SK-N-SH (cell line): Measurements from ENCODE around the gene FECH. TPM values are rescaled to one million over a fixed set of nuclear protein-coding genes. Genes with fewer than 3 reads are reported as not detected.

Experiments
- CTCF ChIA-PET: fragments of 300-600, 350-600 bp; formaldehyde crosslinking; extraction: SDS; loops from one replicate; lab custom pipeline; 2021; lab: Yijun Ruan, JAX
- POLR2A ChIA-PET: fragments of 350-600 bp; sonication (Branson Sonifier 250); formaldehyde crosslinking; extraction: SDS; loops from one replicate; lab custom pipeline; 2020; ENCODE audit warnings: antibody characterized with exemption, inconsistent platforms; lab: Yijun Ruan, JAX
- DNase-seq: peaks from one replicate; pipeline ENCODE4 v3.0.0; 2012
- H2AFZ ChIP-seq: fragments of 200-600 bp; sonication (generic); 2 replicates; pipeline ENCODE4 v1.8.1; 2016; ENCODE audit warnings: antibody characterized with exemption, mild to moderate bottlenecking, low read depth
- H3F3A ChIP-seq: fragments of 200-600 bp; sonication (generic); replicated peaks from 2 replicates; pipeline ENCODE3; 2016; ENCODE audit warnings: antibody characterized with exemption, mild to moderate bottlenecking; ENCODE audit not compliant: insufficient read depth
- H3K27ac ChIP-seq, 2 experiments: fragments of 200-500 bp in 1 of 2; fragments of 200-600 bp in 1 of 2; sonication (Bioruptor generic) in 1 of 2; sonication (generic), shearing (Covaris generic) in 1 of 2; 2 replicates each; pipeline versions ENCODE4 v1.5.1 to v1.6.1; 2014 to 2016; ENCODE audit warnings: low read depth in 2 of 2, inconsistent platforms in 1 of 2, low read length in 1 of 2, mild to moderate bottlenecking in 1 of 2, mixed read lengths in 1 of 2
- H3K27me3 ChIP-seq: fragments of 200-600 bp; sonication (generic), shearing (Covaris generic); 2 replicates; pipeline ENCODE4 v1.6.1; 2016; ENCODE audit warnings: mixed run types; ENCODE audit not compliant: insufficient read depth
- H3K36me3 ChIP-seq, 2 experiments: fragments of 200-500 bp in 1 of 2; fragments of 200-600 bp in 1 of 2; sonication (Bioruptor generic) in 1 of 2; sonication (generic) in 1 of 2; replicated peaks in 1 of 2; 2 replicates each; pipeline versions ENCODE3 to v1.5.1; 2014 to 2016; ENCODE audit warnings: low read length in 1 of 2, mild to moderate bottlenecking in 1 of 2; ENCODE audit not compliant: insufficient read depth in 2 of 2, control insufficient read depth in 1 of 2
- H3K4me1 ChIP-seq, 2 experiments: fragments of 200-500 bp in 1 of 2; fragments of 200-600 bp in 1 of 2; sonication (Bioruptor generic) in 1 of 2; sonication (generic), shearing (Covaris generic) in 1 of 2; 2 replicates each; pipeline versions ENCODE4 v1.5.1 to v1.6.1; 2014 to 2016; ENCODE audit warnings: low read depth in 1 of 2, low read length in 1 of 2, mixed run types in 1 of 2; ENCODE audit not compliant: insufficient read depth in 2 of 2, control insufficient read depth in 1 of 2
- H3K4me2 ChIP-seq: fragments of 200-600 bp; sonication (generic), shearing (Covaris generic); 2 replicates; pipeline ENCODE4 v1.6.1; 2017; ENCODE audit warnings: mixed run types
- H3K4me3 ChIP-seq, 2 experiments: fragments of 200-500 bp in 1 of 2; fragments of 200-600 bp in 1 of 2; sonication (Bioruptor generic) in 1 of 2; sonication (generic), shearing (Covaris generic) in 1 of 2; 2 replicates each; pipeline versions ENCODE4 v1.5.1 to v1.8.1; 2014 to 2016; ENCODE audit warnings: low read depth in 2 of 2, inconsistent platforms in 1 of 2, low read length in 1 of 2, mild to moderate bottlenecking in 1 of 2, mixed read lengths in 1 of 2, moderate library complexity in 1 of 2
- H3K79me2 ChIP-seq: fragments of 200-600 bp; sonication (generic); 2 replicates; pipeline ENCODE4 v1.8.1; 2017; ENCODE audit warnings: mild to moderate bottlenecking; ENCODE audit not compliant: insufficient read depth
- H3K9ac ChIP-seq: fragments of 200-600 bp; sonication (generic); 2 replicates; pipeline ENCODE4 v1.6.1; 2017; ENCODE audit warnings: mixed run types
- H3K9me2 ChIP-seq: fragments of 200-600 bp; sonication (generic); 2 replicates; pipeline ENCODE4 v1.6.1; 2017; ENCODE audit warnings: mixed run types
- H3K9me3 ChIP-seq: fragments of 200-600 bp; sonication (generic); 2 replicates; pipeline ENCODE4 v1.6.1; 2017; ENCODE audit warnings: mixed run types, mild to moderate bottlenecking, moderate library complexity
- H4K20me1 ChIP-seq: fragments of 200-600 bp; sonication (generic); 2 replicates; pipeline ENCODE4 v1.6.1; 2017; ENCODE audit warnings: mild to moderate bottlenecking, mixed run types; ENCODE audit not compliant: insufficient read depth
- CTCF ChIP-seq: fragments of 200-600 bp; sonication (generic); IDR thresholded peaks from 2 replicates; pipeline ENCODE4 v1.6.1; 2017; ENCODE audit warnings: antibody characterized with exemption, mild to moderate bottlenecking, moderate library complexity
- EZH2phosphoT487 ChIP-seq: fragments of 200-600 bp; sonication (generic); IDR thresholded peaks from 2 replicates; pipeline ENCODE4 v1.6.1; 2017; ENCODE audit warnings: low read depth, mixed run types, mild to moderate bottlenecking, antibody characterized with exemption, moderate library complexity, borderline replicate concordance
- FOXJ3 ChIP-seq: sonication (generic); formaldehyde crosslinking; IDR thresholded peaks from 2 replicates; pipeline ENCODE4 v1.5.1; 2020; ENCODE audit warnings: mild to moderate bottlenecking, missing genetic modification reagents
- FOXM1 ChIP-seq: IDR thresholded peaks from 2 replicates; pipeline ENCODE4 v1.4.0; 2012; ENCODE audit warnings: low read depth, mild to moderate bottlenecking
- JUND ChIP-seq: IDR thresholded peaks from 2 replicates; pipeline ENCODE4 v1.4.0; 2012
- MEF2A ChIP-seq: IDR thresholded peaks from 2 replicates; pipeline ENCODE4 v1.4.0; 2012; ENCODE audit warnings: low read depth, borderline replicate concordance
- MXI1 ChIP-seq: IDR thresholded peaks from 2 replicates; pipeline ENCODE4 v1.6.1; 2012; ENCODE audit warnings: mild to moderate bottlenecking, low read depth, low read length, improper control_type of control experiment
- NFIC ChIP-seq: IDR thresholded peaks from 2 replicates; pipeline ENCODE4 v1.4.0; 2012; ENCODE audit warnings: borderline replicate concordance
- NRF1 ChIP-seq: IDR thresholded peaks from 2 replicates; pipeline ENCODE4 v1.6.1; 2012; ENCODE audit warnings: low read depth, mild to moderate bottlenecking, low read length
- RCOR1 ChIP-seq: fragments of 150-350 bp; IDR thresholded peaks from 2 replicates; pipeline ENCODE4 v1.6.1; 2017; ENCODE audit warnings: antibody characterized with exemption, low read length
- SMC3 ChIP-seq: IDR thresholded peaks from 2 replicates; pipeline ENCODE4 v1.6.1; 2012; ENCODE audit warnings: low read depth, low read length, improper control_type of control experiment
- TAF1 ChIP-seq: IDR thresholded peaks from 2 replicates; pipeline ENCODE4 v1.6.1; 2012; ENCODE audit warnings: low read depth, mild to moderate bottlenecking, low read length, moderate library complexity, borderline replicate concordance
- TCF12 ChIP-seq: IDR thresholded peaks from 2 replicates; pipeline ENCODE4 v1.4.0; 2012
- TEAD4 ChIP-seq: IDR thresholded peaks from 2 replicates; pipeline ENCODE4 v1.4.0; 2012; ENCODE audit warnings: mild to moderate bottlenecking, borderline replicate concordance; ENCODE audit not compliant: insufficient read depth
- USF1 ChIP-seq: IDR thresholded peaks from 2 replicates; pipeline ENCODE4 v1.4.0; 2012; ENCODE audit warnings: low read depth, borderline replicate concordance
- YY1 ChIP-seq: IDR thresholded peaks from 2 replicates; pipeline ENCODE4 v1.4.0; 2012; ENCODE audit warnings: low read depth, mild to moderate bottlenecking
- WGBS: methylation state at CpG from one replicate; pipeline ENCODE4 v1.1.6; 2017; ENCODE audit warnings: low lambda C conversion rate; 5-methylcytosine and 5-hydroxymethylcytosine counted together
- polyA plus RNA-seq, 3 experiments: library from polyadenylated mRNA; depleted of rRNA; stranded (reverse); fragments of >200 nt; gene quantifications; 2 replicates each; pipeline ENCODE4 v1.2.3, GENCODE V29; 2012

The FECH gene
- polyA plus RNA-seq, 1 of the 3 experiments (the other 2 are of a cell fraction) = 44.4 TPM

- TF ChIP-seq CTCF (no peak), MEF2A (no peak), NRF1 (no peak), RCOR1 (no peak), TCF12 (no peak)
Observed at GRCh38 chr18:57534511-57534909, 52.0 kb downstream of the FECH start (continued).

- no peak overlapping the region for H3K4me2 ChIP-seq
- H3K27me3 ChIP-seq = no peaks in the 10 kb centered on the region; the same call in 1 of the 2 replicates
- H3K4me1 ChIP-seq = peaks cover 0 to 11% of the 10 kb centered on the region in 2 experiments; a peak in 2 of 4 replicates
- POLR2A ChIA-PET = no interaction called here
- no peak overlapping the region for H3K9ac ChIP-seq
- no peaks in the 10 kb centered on the region for H3K9me3 ChIP-seq
- no peak for DNase-seq
- no peaks in the 10 kb centered on the region for H3K79me2 ChIP-seq
- H3K9me2 ChIP-seq = no peaks in the 10 kb centered on the region
- no peaks in the 10 kb centered on the region for H4K20me1 ChIP-seq
- peak overlapping the region in 1 of 2 experiments; percentile 44; a peak in 2 of 4 replicates for H3K27ac ChIP-seq
- no peak overlapping the region for H2AFZ ChIP-seq
- no peaks in the 10 kb centered on the region for H3F3A ChIP-seq
- TF ChIP-seq YY1 = no peak
- peak; percentile 51; the same call in 1 of the 2 replicates for TF ChIP-seq MXI1
- WGBS = 40% methylated on average over 4 of the region's 4 CpGs
- no peak overlapping the region for H3K4me3 ChIP-seq
- no peaks in the 10 kb centered on the region for H3K36me3 ChIP-seq
- CTCF ChIA-PET = interaction anchor here (0.8 to 1.0 kb wide), 2 partner anchors 19 to 665 kb away, joined by 3 to 4 read pairs; no protein-coding TSS in a partner anchor
Observed at GRCh38 chr18:57533868-57534510, 52.5 kb downstream of the FECH start.

GRCh38 chr18:57533006-57533867, 53.3 kb downstream of the FECH start:
- Histone ChIP-seq H3K27ac (peak overlapping the region in 1 of 2 experiments; percentile 44; a peak in 2 of 4 replicates), H3K9me2 (no peaks in the 10 kb centered on the region), H3K36me3 (no peaks in the 10 kb centered on the region), H2AFZ (no peak overlapping the region), H3K4me1 (peaks cover 0 to 12% of the 10 kb centered on the region in 2 experiments; a peak in 1 of 4 replicates), H3K4me3 (no peak overlapping the region), H3K9me3 (no peaks in the 10 kb centered on the region), H4K20me1 (no peaks in the 10 kb centered on the region), H3K9ac (no peak overlapping the region), H3F3A (no peaks in the 10 kb centered on the region), H3K27me3 (no peaks in the 10 kb centered on the region; the same call in 1 of the 2 replicates), H3K4me2 (no peak overlapping the region), H3K79me2 (no peaks in the 10 kb centered on the region)
- POLR2A ChIA-PET = no interaction called here
- CTCF ChIA-PET = interaction anchor here (0.7 to 1.6 kb wide), 5 partner anchors 13 to 784 kb away, joined by 3 to 4 read pairs (median 4); no protein-coding TSS in a partner anchor
- peak; percentile 40 for DNase-seq
- TF ChIP-seq SMC3 (no peak), USF1 (no peak), EZH2phosphoT487 (no peak), NFIC (no peak), CTCF (no peak), MXI1 (no peak), FOXJ3 (CRISPR knock-in tag) (no peak), FOXM1 (no peak), TEAD4 (no peak), MEF2A (no peak), TAF1 (no peak), JUND (no peak)
- 72% methylated on average over 15 of the region's 16 CpGs for WGBS
